Brain microvascular endothelial cell (primary cell): Measurements from ENCODE around the gene ZNF417.
"Not testable (repeated sequence)": the region's sequence is repeated elsewhere in the genome, so short reads cannot be mapped to it uniquely, and the experiment has no call there.

Source experiments
- DNase-seq: peaks from one replicate; pipeline ENCODE4 v3.0.0-alpha.2; 2020
- H3K27ac ChIP-seq: fragments of 250-450 bp; sonication (Bioruptor Pico); 2 replicates; pipeline ENCODE4 v1.5.1; 2020; ENCODE audit warnings: mild to moderate bottlenecking, moderate library complexity
- H3K27me3 ChIP-seq: fragments of 250-450 bp; sonication (Bioruptor Pico); replicated peaks from 2 replicates; pipeline ENCODE4 v1.5.1; 2020; ENCODE audit warnings: mild to moderate bottlenecking
- H3K36me3 ChIP-seq: fragments of 250-450 bp; sonication (Bioruptor Pico); replicated peaks from 2 replicates; pipeline ENCODE4 v1.5.1; 2020; ENCODE audit warnings: mild to moderate bottlenecking
- H3K4me3 ChIP-seq: 2 replicates; pipeline ENCODE4 v1.5.1; 2011; ENCODE audit warnings: low read depth, mild to moderate bottlenecking, control low read depth, low read length, moderate library complexity
- CTCF ChIP-seq: IDR thresholded peaks from 2 replicates; pipeline ENCODE4 v1.5.1; 2011; ENCODE audit warnings: low read depth, mild to moderate bottlenecking, moderate library complexity, low read length, control low read depth, inconsistent platforms; ENCODE audit errors: missing control alignments
- in situ Hi-C: cut with HindIII; loops from 2 replicates; pipeline ENCODE4 v1.10.0; 2017; ENCODE audit warnings: low sequenced_read_pairs, low pct_ligation_motif_present

The ZNF417 gene

GRCh38 chr19:57886046-57886445, 30.3 kb downstream of the ZNF417 start:
- in situ Hi-C loops, result no loop called here
- no peak for DNase-seq
- H3K36me3 ChIP-seq, result peaks cover 2% of the 10 kb centered on the region
- no peak overlapping the region for H3K27ac ChIP-seq
- TF ChIP-seq CTCF, result no peak
- H3K4me3 ChIP-seq, result no peak overlapping the region
- H3K27me3 ChIP-seq, result no peaks in the 10 kb centered on the region

- H3K27ac ChIP-seq, DNase-seq, H3K4me3 ChIP-seq, in situ Hi-C loops, H3K27me3 ChIP-seq: not testable (repeated sequence)
- peaks cover 31% of the 10 kb centered on the region for H3K36me3 ChIP-seq
These were observed 42.3 kb downstream of the ZNF417 start for GRCh38 chr19:57873883-57874799.

- no peak overlapping the region for H3K27ac ChIP-seq
- no peak overlapping the region for H3K4me3 ChIP-seq
- no peak for DNase-seq
- H3K36me3 ChIP-seq, result peaks cover 40% of the 10 kb centered on the region
- in situ Hi-C loops, result no loop called here
- TF ChIP-seq CTCF, result no peak
- no peaks in the 10 kb centered on the region for H3K27me3 ChIP-seq
These were observed 43.9 kb downstream of the ZNF417 start for GRCh38 chr19:57872450-57872849.

GRCh38 chr19:57870225-57870624, 46.2 kb downstream of the ZNF417 start:
- no peak overlapping the region for H3K4me3 ChIP-seq

GRCh38 chr19:57869655-57870054, 46.7 kb downstream of the ZNF417 start:
- H3K4me3 ChIP-seq, H3K27ac ChIP-seq, in situ Hi-C loops, DNase-seq, H3K27me3 ChIP-seq: not testable (repeated sequence)
- H3K36me3 ChIP-seq, result peaks cover 48% of the 10 kb centered on the region

More at GRCh38 chr19:57870225-57870624, 46.2 kb downstream of the ZNF417 start:
- no peak for DNase-seq
- in situ Hi-C loops, result no loop called here
- Histone ChIP-seq H3K36me3 (peaks cover 46% of the 10 kb centered on the region), H3K27me3 (no peaks in the 10 kb centered on the region), H3K27ac (no peak overlapping the region)
- TF ChIP-seq CTCF, result no peak

DNA sequence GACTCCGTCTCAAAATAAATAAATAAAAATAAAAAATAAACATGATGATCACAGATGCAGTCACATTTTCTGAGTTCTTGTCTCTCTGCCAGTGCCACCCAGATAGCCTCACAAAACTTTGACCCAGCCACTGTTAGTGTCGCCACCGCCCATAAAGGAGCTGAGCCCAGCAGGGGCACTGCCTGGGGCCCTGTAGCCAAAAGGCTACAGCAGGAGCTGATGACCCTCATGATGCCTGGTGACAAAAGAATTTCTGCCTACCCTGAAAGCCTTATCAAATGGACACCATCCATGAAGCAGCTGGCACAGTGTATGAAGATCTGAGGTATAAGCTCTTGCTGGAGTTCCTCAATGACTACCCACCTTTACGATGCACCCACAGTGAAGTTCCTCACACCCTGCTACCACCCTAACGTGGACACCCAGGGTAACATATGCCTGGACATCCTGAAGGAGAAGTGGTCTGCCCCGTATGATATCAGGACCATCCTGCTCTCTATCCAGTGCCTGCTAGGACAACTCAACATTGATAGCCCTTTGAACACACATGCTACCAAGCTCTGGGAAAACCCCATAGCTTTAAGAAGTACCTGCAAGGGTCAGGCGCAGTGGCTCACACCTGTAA, 48.4 kb downstream of the ZNF417 start:
- Histone ChIP-seq H3K27ac (no peak overlapping the region), H3K27me3 (no peaks in the 10 kb centered on the region), H3K36me3 (peaks cover 46% of the 10 kb centered on the region), H3K4me3 (no peak overlapping the region)
- TF ChIP-seq CTCF, result no peak
- in situ Hi-C loops, result no loop called here
- no peak for DNase-seq
